Gastrocnemius medialis (tissue), 4 donors: ENCODE data around the gene CLNK. TPM values are rescaled to one million over a fixed set of nuclear protein-coding genes. Genes with fewer than 3 reads are reported as not detected.

Source experiments
- ATAC-seq, 2 donors: fragments of 150-250 bp; one replicate each; pipeline ENCODE4 v1.9.1; 2016
- DNase-seq, 2 donors: peaks; one replicate each; pipeline ENCODE4 v3.0.0-alpha.2; 2019
- H3K27ac ChIP-seq, 4 donors: fragments of 200-600 bp; sonication (generic); 1 replicate in 1 of 4; 2 replicates in 3 of 4; pipeline ENCODE4 v1.5.1; 2016 to 2018; ENCODE audit warnings: mild to moderate bottlenecking in 2 of 4, moderate library complexity in 1 of 4
- H3K27me3 ChIP-seq, 3 donors: fragments of 200-600 bp; sonication (generic) in 2 of 3; 1 replicate in 1 of 3; 2 replicates in 2 of 3; pipeline versions ENCODE4 v1.5.1 to v1.6.0; 2016 to 2019; ENCODE audit warnings: mild to moderate bottlenecking in 1 of 3, moderate library complexity in 1 of 3
- H3K36me3 ChIP-seq, 2 donors: fragments of 200-600 bp; sonication (generic) in 1 of 2; one replicate each; pipeline ENCODE4 v1.5.1; 2017 to 2018
- H3K4me1 ChIP-seq, 2 donors: fragments of 200-600 bp; sonication (generic) in 1 of 2; one replicate each; pipeline ENCODE4 v1.5.1; 2016 to 2017; ENCODE audit warnings: mild to moderate bottlenecking in 2 of 2
- H3K4me3 ChIP-seq, 4 donors: fragments of 200-600 bp; sonication (generic) in 3 of 4; 1 replicate in 1 of 4; 2 replicates in 3 of 4; pipeline ENCODE4 v1.5.1; 2016 to 2019; ENCODE audit warnings: mild to moderate bottlenecking in 2 of 4
- H3K9me3 ChIP-seq, 3 donors: fragments of 200-600 bp; sonication (generic) in 2 of 3; 1 replicate in 1 of 3; 2 replicates in 2 of 3; pipeline ENCODE4 v1.5.1; 2016 to 2019
- CTCF ChIP-seq, 5 experiments: fragments of 450-650 bp in 3 of 5; fragments of 200-600 bp in 2 of 5; sonication (generic) in 2 of 5; IDR thresholded peaks in 4 of 5; conservative IDR thresholded peaks in 1 of 5; 1 replicate in 4 of 5; 2 replicates in 1 of 5; pipeline ENCODE4 v1.5.1; 2016 to 2019; ENCODE audit warnings: antibody characterized with exemption in 5 of 5, mild to moderate bottlenecking in 3 of 5, moderate library complexity in 3 of 5
- POLR2A ChIP-seq, 2 donors: fragments of 450-650 bp; IDR thresholded peaks; one replicate each; pipeline ENCODE4 v1.6.1; 2017; ENCODE audit warnings: antibody characterized with exemption in 2 of 2, mild to moderate bottlenecking in 2 of 2, moderate library complexity in 2 of 2
- in situ Hi-C, 4 donors: fragments of 200-750 bp; cut with MboI; loops; one replicate each; pipeline versions ENCODE4 v1.15.0 to v1.8.0; 2017; ENCODE audit warnings: low sequenced_read_pairs in 4 of 4
- intact Hi-C: fragments of 100-400 bp; cut with DNase I; formaldehyde crosslinking; loops from one replicate; pipeline ENCODE4 v1.15.1; 2023; ENCODE audit warnings: low total_unique reads
- total RNA-seq, 4 donors: library from RNA; depleted of rRNA; stranded (reverse); fragments of >200 nt; gene quantifications; one replicate each; pipeline versions ENCODE4 v1.1.0 to v1.2.3, GENCODE V29; 2016

CLNK gene
- total RNA-seq, 4 donors from 2014 or later, result not detected

- H3K36me3 ChIP-seq, result no peaks in the 10 kb centered on the region
- H3K4me1 ChIP-seq, result no peaks in the 10 kb centered on the region
- no peak overlapping the region for H3K27ac ChIP-seq
- no peaks in the 10 kb centered on the region for H3K27me3 ChIP-seq
- no peak overlapping the region for H3K4me3 ChIP-seq
- intact Hi-C loops, result no loop called here
- H3K9me3 ChIP-seq, result no peaks in the 10 kb centered on the region
- DNase-seq, result no peak
- in situ Hi-C loops, result loop anchor here in 2 of 4 donors (25.0 kb wide), 2 partner anchors 855 to 1130 kb away; partner anchors contain the start of gene HS3ST1 (in 2 of the 2)
- TF ChIP-seq POLR2A (IDR thresholded peaks at IDR 0.05) (no peak), CTCF (IDR thresholded peaks at IDR 0.05 in 4 of 5, conservative IDR thresholded peaks at IDR 0.05 in 1 of 5) (peak in 2 of 5 experiments; percentile 44)
- no peak for ATAC-seq
These were observed 102.4 kb downstream of the CLNK start for GRCh38 chr4:10582059-10582686.

DNA sequence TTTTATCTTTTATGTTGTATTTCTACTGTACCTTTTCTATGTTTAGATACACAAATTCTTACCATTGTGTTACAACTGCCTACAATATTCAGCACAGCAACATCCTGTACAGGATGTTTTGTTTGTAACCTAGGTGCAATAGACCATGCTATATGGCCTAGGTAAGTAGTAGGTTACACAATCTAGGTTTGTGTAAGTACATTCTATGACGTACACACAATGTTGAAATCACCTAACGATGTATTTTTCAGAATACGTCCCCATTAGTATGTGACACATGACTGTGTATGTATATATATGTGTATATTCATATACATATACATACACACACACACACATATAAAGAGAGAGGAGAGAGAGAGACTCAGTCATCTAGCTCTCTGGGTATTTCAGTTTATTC, 103.5 kb downstream of the CLNK start:
- DNase-seq (no peak), ATAC-seq (no peak)
- Histone ChIP-seq H3K4me1 (no peaks in the 10 kb centered on the region), H3K27ac (no peak overlapping the region), H3K36me3 (no peaks in the 10 kb centered on the region), H3K27me3 (no peaks in the 10 kb centered on the region), H3K4me3 (no peak overlapping the region), H3K9me3 (no peaks in the 10 kb centered on the region)
- TF ChIP-seq POLR2A (IDR thresholded peaks at IDR 0.05) (no peak), CTCF (IDR thresholded peaks at IDR 0.05 in 4 of 5, conservative IDR thresholded peaks at IDR 0.05 in 1 of 5) (no peak)
- intact Hi-C loops (no loop called here), in situ Hi-C loops (loop anchor here in 2 of 4 donors (25.0 kb wide), 2 partner anchors 856 to 1131 kb away; partner anchors contain the start of gene HS3ST1 (in 2 of the 2))

- Histone ChIP-seq H3K4me1 (no peaks in the 10 kb centered on the region), H3K27me3 (no peaks in the 10 kb centered on the region), H3K9me3 (no peaks in the 10 kb centered on the region), H3K4me3 (no peak overlapping the region), H3K27ac (no peak overlapping the region), H3K36me3 (no peaks in the 10 kb centered on the region)
- TF ChIP-seq CTCF (IDR thresholded peaks at IDR 0.05 in 4 of 5, conservative IDR thresholded peaks at IDR 0.05 in 1 of 5), result no peak
- TF ChIP-seq POLR2A (IDR thresholded peaks at IDR 0.05), result no peak
- intact Hi-C loops (loop anchor here (10.0 kb wide), 1 partner anchor 845 kb away; the partner anchor contains the start of gene HS3ST1), in situ Hi-C loops (loop anchor here in 2 of 4 donors (25.0 kb wide), 2 partner anchors 858 to 1133 kb away; partner anchors contain the start of gene HS3ST1 (in 2 of the 2))
- DNase-seq (no peak), ATAC-seq (no peak)
These were observed 104.9 kb downstream of the CLNK start for GRCh38 chr4:10579648-10580047.

DNA sequence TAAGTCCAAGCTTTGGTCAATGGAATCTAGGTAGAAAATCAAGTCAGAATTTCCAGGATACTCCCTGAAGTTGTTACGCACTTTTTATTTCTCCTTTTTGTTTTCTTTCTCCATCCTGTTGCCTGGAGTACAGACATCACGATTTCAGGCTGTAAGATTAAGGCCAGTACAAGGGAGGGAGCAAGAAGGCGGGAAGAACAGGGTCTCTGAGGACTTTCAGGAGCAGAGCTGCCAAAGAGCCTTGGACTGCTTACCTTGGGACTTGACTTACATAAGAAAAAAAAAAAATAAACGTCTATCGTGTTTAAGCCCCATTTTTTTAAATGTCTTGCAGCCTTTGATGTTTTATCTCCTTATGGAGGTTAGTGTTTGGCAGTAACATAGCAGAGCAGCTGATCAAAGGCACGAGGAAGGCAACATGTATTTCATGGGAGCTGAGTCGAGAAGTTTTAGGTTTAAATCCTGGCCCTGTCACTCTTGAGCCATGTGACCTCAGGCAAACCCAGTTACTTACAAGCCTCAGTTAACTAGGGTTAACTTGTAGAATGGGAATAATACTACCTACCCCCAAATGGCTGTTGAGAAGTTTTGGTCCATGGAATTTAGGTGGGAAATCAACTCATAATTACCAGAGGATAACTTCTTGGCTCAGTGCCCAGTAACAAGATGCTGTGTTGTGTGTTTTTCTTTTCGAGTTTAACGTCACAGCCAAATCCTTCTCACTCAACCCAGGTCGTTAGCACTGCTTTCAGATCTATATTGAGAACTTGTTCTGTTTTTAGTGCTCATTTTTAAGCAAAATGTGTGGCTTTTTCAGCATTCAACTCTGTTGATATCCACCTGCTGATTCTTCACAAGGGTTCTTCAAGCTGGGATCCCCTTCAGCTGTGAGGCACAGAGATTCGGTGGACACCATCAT, 106.8 kb downstream of the CLNK start:
- in situ Hi-C loops, result loop anchor here in 2 of 4 donors (25.0 kb wide), 2 partner anchors 860 to 1135 kb away; partner anchors contain the start of gene HS3ST1 (in 2 of the 2)

More for the DNA sequence above, 106.8 kb downstream of the CLNK start:
- H3K4me1 ChIP-seq, result no peaks in the 10 kb centered on the region
- H3K27me3 ChIP-seq, result no peaks in the 10 kb centered on the region
- TF ChIP-seq POLR2A (IDR thresholded peaks at IDR 0.05) (no peak), CTCF (IDR thresholded peaks at IDR 0.05 in 4 of 5, conservative IDR thresholded peaks at IDR 0.05 in 1 of 5) (no peak)
- no peak for DNase-seq
- H3K27ac ChIP-seq, result no peak overlapping the region
- no peak overlapping the region for H3K4me3 ChIP-seq
- no peaks in the 10 kb centered on the region for H3K9me3 ChIP-seq
- ATAC-seq, result no peak
- H3K36me3 ChIP-seq, result no peaks in the 10 kb centered on the region
- intact Hi-C loops, result loop anchor here (10.0 kb wide), 1 partner anchor 847 kb away; the partner anchor contains the start of gene HS3ST1
